Activated CD4-positive, alpha-beta T cell treated with anti-CD3 and anti-CD28 coated beads, Interleukin-2, amount 50 U/mL, for 48 hours (primary cell): ENCODE data around the gene RHO.
"Not testable (repeated sequence)": the region's sequence is repeated elsewhere in the genome, so short reads cannot be mapped to it uniquely, and the experiment has no call there.

Experiments used
- DNase-seq, 2 experiments: peaks; one replicate each; pipeline ENCODE4 v3.0.0-alpha.2; 2020

RHO gene

DNA sequence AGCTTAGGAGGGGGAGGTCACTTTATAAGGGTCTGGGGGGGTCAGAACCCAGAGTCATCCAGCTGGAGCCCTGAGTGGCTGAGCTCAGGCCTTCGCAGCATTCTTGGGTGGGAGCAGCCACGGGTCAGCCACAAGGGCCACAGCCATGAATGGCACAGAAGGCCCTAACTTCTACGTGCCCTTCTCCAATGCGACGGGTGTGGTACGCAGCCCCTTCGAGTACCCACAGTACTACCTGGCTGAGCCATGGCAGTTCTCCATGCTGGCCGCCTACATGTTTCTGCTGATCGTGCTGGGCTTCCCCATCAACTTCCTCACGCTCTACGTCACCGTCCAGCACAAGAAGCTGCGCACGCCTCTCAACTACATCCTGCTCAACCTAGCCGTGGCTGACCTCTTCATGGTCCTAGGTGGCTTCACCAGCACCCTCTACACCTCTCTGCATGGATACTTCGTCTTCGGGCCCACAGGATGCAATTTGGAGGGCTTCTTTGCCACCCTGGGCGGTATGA lies at the start of gene RHO:
Gene RHO (plus strand): TSS at position 51 of the 512 bp plus-strand sequence. CDS start 95 bp downstream, at position 146.
- no peak for DNase-seq

DNA sequence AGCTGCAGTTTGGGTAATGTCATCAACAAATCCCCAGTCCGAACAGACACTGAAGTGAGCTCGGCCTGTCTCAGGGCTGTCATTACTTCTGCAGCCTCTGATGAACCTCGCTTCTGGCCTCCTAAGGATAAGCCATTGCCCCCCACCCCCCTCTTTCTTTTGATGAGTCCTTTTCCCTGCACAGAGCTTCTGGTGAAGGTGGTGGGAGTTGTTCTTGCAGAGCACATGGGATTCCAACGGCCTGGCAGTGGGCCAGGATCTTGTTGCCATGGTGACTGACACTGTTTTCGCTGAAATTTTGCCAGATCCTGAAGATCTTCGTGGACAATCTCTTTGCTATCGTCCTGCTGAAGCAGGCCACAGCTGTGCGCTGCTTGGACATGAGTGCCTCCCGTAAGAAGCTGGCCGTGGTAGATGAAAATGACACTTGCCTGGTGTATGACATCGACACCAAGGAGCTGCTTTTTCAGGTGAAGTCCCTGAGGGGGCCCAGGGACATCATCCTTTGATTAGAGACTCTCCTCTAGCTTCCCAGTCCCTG lies 47.1 kb upstream of the RHO start:
- DNase-seq: not testable (repeated sequence)

DNA sequence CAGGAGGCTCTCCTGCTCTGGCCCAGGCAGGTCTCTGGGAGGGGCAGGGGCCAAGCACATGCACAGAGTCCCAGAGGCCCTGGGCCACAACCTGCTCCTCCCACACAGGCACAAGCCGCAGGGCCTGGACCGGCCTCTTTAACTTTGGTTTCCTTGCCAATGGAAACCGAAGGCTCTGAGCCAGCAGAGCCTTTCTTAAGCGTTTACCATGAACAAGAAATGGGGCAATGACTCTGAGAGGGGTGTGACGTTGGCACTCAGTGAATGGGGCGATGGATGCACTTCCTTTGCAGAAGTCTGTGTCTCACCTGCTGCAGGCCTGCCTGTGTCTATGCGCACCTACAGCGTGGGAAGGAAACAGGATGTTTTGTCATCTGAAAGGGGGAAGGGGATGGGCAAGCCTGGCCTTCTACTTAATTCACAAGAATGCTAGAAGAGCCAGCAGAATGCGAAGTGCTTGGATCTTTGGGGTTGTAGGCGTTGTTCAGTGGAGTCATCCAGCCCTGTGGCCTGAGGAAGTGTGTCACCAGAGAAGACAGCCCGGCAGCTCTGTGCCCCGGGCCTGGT lies 46.6 kb upstream of the RHO start:
- DNase-seq: peak; percentile 18 to 44

DNA sequence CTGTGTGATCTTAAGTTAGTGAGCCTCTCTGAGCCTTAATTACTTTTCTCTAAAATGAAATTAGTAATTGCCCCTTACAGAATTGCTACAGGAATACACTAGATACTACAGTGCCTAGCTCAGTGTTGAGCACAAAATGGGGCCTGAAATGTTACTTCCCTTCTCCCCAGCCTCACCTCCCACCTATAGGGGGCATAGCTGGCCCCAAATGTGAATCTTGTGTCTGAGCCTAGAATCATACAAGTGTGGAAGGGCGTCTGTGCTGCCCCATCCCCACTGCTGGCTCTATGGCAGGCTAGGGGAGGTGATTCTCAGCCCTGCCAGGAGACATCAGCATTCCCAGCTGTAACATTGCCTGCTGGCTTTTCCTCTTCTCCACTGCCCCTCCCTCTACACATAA lies 45.7 kb upstream of the RHO start:
- DNase-seq: no peak

DNA sequence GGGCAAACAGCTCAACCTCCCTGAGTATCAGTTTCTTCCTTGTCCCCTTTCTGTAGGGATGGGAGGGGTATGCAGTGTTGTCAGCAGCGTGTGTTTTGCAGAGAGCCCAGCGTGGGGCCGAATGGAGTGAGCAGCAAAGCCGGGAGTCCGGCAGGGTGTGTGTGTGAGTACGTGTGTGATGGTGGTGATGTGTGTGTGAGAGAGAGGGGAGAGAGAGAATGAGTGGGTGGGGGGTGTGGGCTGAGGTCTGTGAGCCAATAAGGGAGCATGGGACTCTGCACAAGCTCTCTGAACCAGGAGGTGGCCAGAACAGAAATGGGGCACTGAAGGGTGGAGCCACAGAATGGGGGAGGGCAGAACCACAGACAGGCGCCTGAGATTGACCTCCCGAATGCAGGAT lies 44.6 kb upstream of the RHO start:
- no peak for DNase-seq

DNA sequence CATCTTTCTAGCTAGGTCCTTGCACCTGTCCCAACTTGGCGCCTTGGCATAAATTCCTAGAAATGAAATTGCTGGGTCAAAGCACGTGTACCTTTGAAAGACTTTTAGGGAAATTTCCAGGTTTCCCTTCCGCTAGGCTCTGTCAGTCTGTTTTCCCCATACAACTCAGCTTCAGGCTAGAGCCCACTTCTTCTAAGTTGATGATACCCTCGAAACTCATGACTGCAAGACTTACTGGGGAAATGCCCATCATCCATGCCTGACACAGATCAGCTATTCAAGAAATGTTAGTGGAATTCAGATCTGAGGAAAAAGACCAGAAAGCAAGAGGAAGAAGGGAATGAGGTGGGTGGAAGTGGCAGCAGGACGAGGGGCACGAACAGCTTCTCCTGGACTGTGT lies 43.3 kb upstream of the RHO start:
- not testable (repeated sequence) for DNase-seq

DNA sequence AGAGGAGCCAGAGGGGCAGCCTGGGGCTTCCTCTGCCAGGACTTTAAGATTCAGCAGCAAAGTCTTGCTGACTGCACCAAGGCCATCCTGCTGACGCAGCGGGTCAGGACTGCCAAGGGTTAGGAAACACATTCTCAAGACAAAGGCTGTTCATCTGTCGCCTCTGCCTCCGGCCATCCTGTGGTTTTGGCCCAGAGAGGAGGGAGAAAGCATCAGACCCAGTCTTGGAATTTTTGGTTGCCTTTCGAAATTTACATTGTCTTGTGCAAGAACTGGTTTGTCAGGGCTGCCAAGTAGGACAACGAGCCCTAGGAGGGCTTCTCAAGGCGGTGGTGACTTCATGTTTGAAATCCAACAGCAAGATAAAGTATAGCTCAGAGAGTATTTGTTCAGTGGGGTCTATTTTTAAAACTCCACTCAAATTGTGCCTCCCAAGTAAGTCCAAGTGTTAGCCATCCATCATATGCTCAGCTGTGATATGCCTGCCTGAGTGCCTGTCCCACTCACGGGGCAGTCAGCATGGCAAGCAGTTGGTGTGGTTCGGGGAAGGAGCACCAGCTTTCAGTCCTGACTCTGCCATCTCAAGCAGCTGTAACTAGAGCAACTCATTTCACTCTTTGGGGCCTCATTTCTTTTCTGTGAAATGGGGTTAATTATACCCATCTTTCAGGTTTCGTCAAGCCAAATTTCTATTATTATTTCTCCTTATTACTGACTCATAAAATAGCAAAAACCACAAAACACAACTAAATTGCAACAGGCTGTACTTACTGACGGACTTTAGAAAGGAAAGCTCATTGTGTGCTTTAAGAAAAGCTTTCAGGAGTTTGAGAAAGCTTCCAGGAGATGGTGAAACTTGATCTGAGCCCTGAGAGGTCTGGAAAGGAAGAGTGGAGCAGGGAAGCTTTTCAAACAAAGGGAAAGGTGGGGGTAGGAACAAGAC lies 42.4 kb upstream of the RHO start:
- no peak for DNase-seq

DNA sequence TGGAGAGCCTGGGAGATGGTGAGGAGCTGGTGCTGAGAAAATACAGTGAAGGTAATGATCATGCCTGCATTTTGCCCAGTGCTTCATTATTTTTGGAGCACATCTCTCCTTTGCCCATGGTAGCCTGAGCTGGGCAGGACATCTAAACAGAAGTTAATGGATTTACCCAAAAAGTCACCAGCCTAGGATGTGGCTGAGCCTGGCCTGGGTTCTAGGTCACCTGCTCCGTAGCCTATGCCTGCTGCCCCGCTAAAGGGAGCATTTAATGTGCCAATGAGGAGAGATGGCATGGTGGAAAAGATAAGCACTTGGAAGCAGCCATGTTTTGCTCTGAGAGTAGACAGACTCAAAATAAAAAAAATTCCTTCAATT lies 41.8 kb upstream of the RHO start:
- no peak for DNase-seq

DNA sequence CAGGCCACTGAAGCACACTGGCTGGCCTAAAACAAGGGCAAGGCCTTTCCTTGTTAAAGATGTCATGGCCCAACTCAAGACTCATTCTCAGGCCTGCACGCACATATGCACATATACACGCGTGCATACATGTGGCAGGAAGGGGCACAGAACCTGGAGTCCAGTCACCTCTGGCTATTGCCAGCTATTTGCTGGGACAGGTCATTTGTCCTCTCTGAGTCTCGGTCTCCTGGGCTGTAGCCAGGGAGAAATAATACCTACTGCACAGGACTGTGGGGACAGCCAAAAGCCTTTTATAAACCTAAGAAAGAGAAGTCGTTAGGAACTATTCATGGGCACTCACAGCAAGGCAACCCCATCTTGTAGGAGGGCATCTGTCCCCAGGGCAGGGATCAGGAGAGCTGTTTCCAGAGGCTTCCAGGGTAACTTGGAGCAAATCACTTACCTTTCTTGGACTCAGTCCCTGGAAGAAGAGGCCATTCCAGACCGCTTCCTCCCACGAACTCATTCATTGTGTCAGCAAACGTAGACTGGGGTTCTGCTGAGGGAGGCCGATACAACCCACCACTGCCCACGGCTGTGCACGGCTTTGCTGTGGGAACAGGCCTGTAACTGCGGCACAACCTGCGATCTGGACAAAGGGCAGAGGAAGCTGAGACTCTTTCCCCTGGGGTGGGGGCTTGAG lies 41.1 kb upstream of the RHO start:
- DNase-seq: no peak

DNA sequence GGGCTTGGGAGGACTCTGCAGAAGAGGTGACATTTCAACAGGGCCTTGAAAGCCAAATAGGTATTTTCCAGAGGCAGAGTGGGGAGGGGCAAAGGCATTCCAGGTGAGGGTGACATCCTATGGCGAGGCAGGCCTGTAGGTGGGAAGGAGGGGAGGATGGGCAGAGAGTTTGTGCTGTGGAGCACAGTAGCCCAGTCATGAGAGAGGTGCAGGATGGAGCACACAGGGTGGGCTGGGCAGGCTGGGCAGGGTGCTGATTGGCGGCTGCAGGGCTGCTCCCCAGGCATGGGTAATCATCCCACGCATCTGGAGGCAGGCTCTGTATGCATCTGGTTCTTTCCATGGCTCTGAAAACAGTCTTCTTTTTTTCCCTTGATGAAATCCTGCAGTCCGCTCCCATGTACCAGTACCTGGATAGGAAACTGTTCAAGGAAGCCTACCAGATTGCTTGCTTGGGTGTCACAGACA lies 40.5 kb upstream of the RHO start:
- DNase-seq: not testable (repeated sequence)

DNA sequence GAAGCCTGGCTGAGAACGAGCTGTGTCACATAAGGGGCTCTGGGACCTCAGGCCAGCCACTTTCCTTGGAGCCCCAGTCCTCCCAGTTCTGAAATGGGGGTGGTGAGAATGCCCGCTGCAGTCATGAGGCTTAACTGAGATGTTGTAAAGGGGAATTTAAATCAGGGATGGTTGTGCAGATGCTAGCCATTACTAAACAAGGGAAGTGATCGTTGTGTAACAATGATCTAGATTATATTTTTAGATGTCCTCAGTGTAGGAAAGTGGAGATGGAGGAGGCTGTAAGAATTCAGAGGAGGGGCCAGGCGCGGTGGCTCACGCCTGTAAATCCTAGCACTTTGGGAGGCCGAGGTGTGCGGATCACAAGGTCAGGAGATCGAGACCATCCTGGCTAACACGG lies 39.2 kb upstream of the RHO start:
- not testable (repeated sequence) for DNase-seq

DNA sequence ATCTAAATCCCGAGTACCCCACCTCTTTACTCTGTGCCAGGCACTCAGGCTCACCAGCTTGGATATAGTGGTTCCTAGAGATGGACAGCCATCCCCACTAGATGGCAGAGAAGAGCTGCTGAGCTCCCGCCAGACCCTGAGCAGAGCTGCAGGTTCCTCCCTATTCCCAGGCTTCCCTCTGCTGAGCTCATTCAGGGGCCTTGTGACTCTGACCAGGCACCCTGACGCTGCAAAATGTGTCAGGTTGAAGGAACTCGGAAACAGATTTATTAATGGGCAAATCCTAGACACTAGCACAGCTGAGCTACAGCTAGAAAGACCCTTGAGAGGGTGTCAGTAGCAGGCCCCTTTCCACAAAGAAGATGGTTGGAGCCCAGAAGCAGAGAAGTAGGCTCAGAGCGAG lies 38.2 kb upstream of the RHO start:
- DNase-seq: peak; percentile 52 to 58

DNA sequence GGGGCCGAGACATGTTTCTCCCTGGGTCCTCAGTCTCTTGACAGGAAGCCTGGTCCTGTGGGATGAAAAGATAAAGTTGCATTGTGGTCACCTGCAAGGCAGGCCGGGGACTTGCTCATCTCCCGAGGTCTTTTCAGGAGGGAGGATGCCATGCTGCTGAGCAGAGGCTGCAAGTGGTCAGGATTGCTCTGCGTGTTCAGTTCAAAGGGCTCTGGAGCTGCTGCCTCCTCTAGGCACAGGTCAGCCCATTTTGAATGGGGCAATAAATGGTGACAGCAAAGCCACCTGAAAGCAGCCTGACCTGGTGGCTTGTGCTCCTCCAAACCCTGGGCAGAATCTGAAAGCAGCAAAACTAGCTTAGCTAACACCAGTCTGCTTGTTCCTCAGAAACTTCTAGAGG lies 37.4 kb upstream of the RHO start:
- not testable (repeated sequence) for DNase-seq

DNA sequence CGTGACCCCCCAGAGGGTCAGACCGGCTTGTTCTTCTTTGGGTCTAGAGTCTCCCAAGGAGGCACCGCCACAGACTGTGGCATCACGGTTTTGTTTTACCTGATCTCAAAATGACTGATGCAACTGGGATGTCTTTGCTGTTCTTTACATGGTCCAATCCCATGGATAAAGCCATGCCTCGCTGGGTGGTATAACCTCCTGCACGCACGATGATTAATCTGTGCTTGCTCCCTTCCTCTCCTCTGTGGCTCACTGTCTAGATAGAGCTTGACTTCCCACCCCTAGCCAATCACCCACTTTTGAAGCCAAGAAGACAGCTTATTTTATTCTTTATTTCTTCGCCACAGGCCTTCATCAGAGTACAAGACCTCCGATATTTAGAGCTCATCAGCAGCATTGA lies 36.6 kb upstream of the RHO start:
- DNase-seq: no peak

DNA sequence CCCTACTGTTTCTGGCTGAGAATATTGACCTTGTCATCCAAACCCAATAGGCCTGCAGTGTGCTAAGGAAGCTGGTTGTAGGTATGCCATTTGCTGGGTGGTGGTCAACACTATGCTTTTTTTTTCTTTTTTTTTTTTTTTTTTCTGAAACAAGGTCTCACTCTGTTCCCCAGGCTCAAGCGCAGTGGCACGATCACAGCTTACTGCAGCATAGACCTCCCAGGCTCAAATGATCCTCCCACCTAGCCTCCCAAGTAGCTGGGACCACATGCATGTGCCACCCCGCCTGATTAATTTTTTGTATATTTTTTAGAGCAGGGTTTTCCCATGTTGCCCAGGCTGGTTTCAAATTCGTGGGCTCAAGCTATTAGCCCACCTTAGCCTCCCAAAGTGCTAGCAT lies 35.7 kb upstream of the RHO start:
- DNase-seq: no peak

DNA sequence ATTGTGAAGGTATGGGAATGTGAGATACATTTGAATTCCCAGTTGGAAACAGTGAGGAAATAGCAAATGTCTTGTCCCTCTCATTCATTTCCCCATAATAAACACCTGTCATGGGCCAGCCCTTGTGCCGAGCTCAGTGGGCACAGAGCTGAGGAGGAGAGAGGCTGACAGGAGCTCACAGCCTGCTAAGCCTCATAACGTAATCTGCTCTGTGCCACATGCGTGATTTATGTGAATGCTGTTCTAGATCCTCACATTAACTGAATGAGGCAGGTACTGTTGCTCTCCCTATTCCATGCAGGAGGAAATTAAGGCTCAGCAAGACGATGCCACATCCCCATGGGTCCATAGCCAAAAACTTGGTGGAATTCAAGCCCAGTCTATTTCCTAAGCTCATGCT lies 35.2 kb upstream of the RHO start:
- no peak for DNase-seq

DNA sequence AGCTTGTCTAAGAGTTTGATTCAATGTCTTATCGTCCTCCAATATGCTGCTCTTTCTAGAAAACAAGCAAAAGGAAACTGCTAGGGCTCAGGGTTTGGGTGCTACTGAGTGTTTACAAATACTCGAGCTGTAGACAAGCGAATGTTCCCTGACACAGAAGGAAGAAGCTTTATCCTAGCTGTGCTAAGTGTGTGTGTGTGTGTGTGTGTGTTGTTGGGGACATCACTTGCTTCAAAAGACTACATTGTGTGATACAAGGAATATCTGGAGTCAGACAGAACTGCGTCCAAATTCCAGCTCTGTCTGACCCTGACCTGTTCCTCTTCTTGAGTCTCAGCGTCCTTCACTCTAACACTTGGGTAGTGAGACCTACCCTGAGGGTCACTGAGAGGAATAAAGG lies 33.9 kb upstream of the RHO start:
- DNase-seq: not testable (repeated sequence)

DNA sequence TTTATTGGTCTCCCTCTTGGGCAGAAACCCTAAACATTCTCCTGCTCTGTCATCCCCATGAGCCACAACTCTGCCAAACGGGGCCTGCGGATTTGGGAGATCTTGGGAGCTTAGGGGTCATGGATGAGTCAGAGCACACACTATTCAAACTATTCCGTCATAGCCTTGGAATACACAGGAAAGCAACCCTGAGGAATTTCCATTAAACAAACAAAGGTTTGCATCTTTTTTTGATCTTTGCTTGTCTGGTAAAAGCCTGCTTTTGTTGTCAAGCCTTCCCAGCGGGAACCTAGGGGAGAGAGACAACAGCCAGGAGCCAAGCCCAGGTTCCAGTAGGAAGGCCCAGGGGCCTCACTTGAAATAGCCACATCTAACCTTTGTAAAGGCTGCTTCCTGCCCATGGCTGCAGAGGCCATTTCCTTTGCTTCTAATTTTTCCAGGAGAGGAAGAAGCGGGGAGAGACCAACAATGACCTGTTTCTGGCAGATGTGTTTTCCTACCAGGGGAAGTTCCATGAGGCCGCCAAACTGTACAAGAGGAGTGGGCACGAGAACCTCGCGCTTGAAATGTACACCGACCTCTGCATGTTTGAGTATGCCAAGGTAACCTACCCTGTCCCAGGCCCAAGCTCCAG lies 33.3 kb upstream of the RHO start:
- DNase-seq: not testable (repeated sequence)

DNA sequence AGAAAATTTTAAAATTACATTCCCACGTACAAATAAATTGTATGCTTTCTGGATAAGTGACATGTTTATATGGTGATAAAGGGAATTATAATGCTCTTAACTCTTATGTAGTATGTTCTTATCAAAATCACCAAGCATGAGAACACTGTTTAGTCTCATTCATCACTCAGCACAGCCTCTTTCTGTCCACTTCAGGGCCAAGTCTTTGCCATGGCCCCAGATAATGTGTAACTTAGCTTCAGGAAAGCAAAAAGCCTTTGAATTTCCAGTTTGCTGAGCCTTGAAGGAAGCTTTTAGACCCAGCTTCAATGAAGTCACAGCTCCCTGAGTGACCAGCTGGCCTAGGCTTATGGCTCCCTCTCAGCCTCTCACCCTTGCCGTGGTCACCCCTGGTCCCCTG lies 30.6 kb upstream of the RHO start:
- not testable (repeated sequence) for DNase-seq

DNA sequence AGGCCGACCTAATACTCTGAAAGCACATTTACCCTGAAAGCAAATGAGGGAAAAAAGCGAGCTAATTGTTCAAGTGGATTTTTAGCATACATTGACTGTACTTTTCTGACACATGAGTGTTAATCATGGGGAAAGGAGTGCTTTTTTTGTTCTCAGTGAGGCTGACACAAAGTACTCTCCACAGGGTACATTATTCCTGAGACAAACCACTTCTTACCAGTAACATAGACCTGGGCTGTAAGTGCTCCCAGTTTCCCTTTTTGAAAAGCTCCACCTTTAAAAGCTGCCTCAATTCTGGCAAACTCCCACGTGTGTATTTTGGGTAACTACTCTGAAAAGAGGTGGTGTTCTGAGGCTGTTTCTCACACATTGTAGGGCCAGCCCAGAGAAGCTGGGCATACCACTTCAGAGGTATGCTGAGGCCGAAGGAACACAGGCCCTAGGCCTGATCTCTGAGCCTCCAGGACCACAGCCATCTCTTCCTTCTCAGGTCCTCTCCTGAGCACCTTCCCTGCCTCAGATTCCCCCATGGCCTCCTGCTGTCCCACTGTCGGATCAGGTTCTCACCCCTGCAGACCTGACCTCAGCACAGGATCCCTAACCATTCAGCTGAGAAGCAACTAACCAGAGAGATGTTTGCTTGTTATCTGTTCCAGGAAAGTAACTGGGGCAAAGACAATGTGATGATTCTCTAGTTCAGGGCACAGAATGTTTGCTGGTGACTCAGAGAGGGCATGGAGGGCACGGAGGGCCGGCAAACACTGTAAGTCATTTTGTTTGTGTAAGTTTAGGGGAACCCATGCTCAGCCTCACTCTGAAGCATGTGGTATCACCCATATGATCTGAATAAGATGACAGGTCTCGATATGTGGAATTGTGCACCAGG lies 29.6 kb upstream of the RHO start:
- not testable (repeated sequence) for DNase-seq

DNA sequence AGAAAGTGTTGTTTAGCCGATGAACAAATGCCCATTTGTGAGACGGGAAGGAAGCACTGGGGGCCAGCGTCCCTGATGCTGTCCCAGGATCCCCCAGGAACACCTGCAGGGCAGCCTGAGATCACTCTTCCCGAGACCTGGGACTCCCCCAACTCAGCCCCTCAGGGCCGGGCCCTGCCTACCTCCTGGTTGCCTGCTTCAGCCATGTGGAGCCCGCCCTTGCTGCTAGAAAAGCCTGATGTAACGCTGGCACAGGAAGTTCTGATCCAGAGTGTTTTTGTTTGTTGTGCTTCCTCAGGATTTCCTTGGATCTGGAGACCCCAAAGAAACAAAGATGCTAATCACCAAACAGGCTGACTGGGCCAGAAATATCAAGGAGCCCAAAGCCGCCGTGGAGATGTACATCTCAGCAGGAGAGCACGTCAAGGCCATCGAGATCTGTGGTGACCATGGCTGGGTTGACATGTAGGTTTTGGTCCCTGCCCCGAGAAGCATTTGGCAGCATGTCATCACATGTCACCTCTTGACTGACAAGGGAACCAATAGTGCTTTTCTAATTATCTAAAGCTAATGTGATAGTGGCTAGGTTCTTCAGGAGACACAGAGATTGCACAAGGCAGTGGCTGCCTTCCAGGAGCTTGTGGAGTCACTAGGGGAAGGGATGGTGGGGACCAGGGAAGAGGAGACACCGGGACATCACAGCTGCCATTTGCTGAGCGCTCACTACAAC lies 28.7 kb upstream of the RHO start:
- not testable (repeated sequence) for DNase-seq
